OCI-LY3 (cell line): ENCODE measurements around the gene ZNF668.

Experiments used
- CTCF ChIP-seq: fragments of 200-600, 300-600 bp; sonication (generic); IDR thresholded peaks from 2 replicates; pipeline ENCODE4 v1.5.1; 2014; ENCODE audit warnings: antibody characterized with exemption, low read length, low read depth
- EZH2phosphoT487 ChIP-seq: fragments of 200-600 bp; shearing (Covaris generic); IDR thresholded peaks from 2 replicates; pipeline ENCODE4 v1.6.1; 2018; ENCODE audit warnings: antibody characterized with exemption, mixed run types, low read depth

GRCh38 chr16:31077592-31078396 lies 3.8 kb upstream of the ZNF668 start:
- TF ChIP-seq CTCF (no peak), EZH2phosphoT487 (no peak)
